Naive thymus-derived CD4-positive, alpha-beta T cell (primary cell): ENCODE results near the gene ATP11A. TPM values are rescaled to one million over a fixed set of nuclear protein-coding genes. Genes with fewer than 3 reads are reported as not detected.
A peak's percentile ranks its signal among the peaks of the same experiment; 100 is the strongest.

Experiments used
- ATAC-seq: fragments of 150-1000 bp; cut with Tn5 transposase; 2 replicates; pipeline ENCODE4 v1.10.0; 2021; ENCODE audit warnings: mild to moderate bottlenecking, moderate library complexity
- CTCF ChIA-PET: fragments of 350-600 bp; sonication (Branson Sonifier 250); formaldehyde crosslinking; loops from one replicate; lab custom pipeline; 2021; ENCODE audit warnings: antibody characterized with exemption; lab: Charles Lee
- POLR2A ChIA-PET: fragments of 350-600 bp; sonication (Branson Sonifier 250); formaldehyde crosslinking; loops from one replicate; lab custom pipeline; 2021; ENCODE audit warnings: antibody characterized with exemption, inconsistent platforms; lab: Charles Lee
- DNase-seq, 9 donors: peaks; one replicate each; pipeline versions ENCODE4 v3.0.0 to v3.0.0-alpha.2; 2020 to 2022; ENCODE audit warnings: mixed read lengths in 1 of 9
- H3K27ac ChIP-seq: one replicate; pipeline ENCODE4 v1.7.0; 2013; ENCODE audit warnings: mild to moderate bottlenecking, low read depth, low read length, moderate library complexity
- H3K27me3 ChIP-seq, 2 donors: one replicate each; pipeline ENCODE4 v1.7.0; 2013; ENCODE audit warnings: low read length in 2 of 2, mild to moderate bottlenecking in 2 of 2, moderate library complexity in 2 of 2; ENCODE audit not compliant: control insufficient read depth in 2 of 2, insufficient read depth in 2 of 2
- H3K36me3 ChIP-seq, 3 experiments: 1 replicate in 2 of 3; 2 replicates in 1 of 3; pipeline ENCODE4 v1.7.0; 2013; ENCODE audit warnings: low read length in 3 of 3, mild to moderate bottlenecking in 3 of 3, moderate library complexity in 1 of 3; ENCODE audit not compliant: insufficient read depth in 3 of 3, control insufficient read depth in 2 of 3
- H3K4me1 ChIP-seq, 2 donors: one replicate each; pipeline ENCODE4 v1.7.0; 2013; ENCODE audit warnings: low read length in 2 of 2, mild to moderate bottlenecking in 2 of 2, moderate library complexity in 1 of 2; ENCODE audit not compliant: control insufficient read depth in 2 of 2, insufficient read depth in 2 of 2
- H3K4me3 ChIP-seq: 2 replicates; pipeline ENCODE4 v1.7.0; 2013; ENCODE audit warnings: mild to moderate bottlenecking, low read length
- H3K9me3 ChIP-seq, 3 experiments: 1 replicate in 2 of 3; 2 replicates in 1 of 3; pipeline ENCODE4 v1.7.0; 2013; ENCODE audit warnings: low read length in 3 of 3; ENCODE audit not compliant: control insufficient read depth in 2 of 3
- H3K27ac Mint-ChIP-seq, 9 donors: one replicate each; pipeline ENCODE4 v1.8.0; 2020 to 2022; ENCODE audit warnings: mixed read lengths in 9 of 9, mild to moderate bottlenecking in 8 of 9, moderate library complexity in 5 of 9, inconsistent platforms in 2 of 9
- H3K27me3 Mint-ChIP-seq, 5 donors: one replicate each; pipeline ENCODE4 v1.8.0; 2021 to 2022; ENCODE audit warnings: mixed read lengths in 5 of 5, mild to moderate bottlenecking in 1 of 5
- H3K36me3 Mint-ChIP-seq, 5 donors: one replicate each; pipeline ENCODE4 v1.8.0; 2020 to 2022; ENCODE audit warnings: mixed read lengths in 5 of 5, mild to moderate bottlenecking in 3 of 5, inconsistent platforms in 1 of 5
- H3K4me1 Mint-ChIP-seq, 7 donors: one replicate each; pipeline ENCODE4 v1.8.0; 2020 to 2022; ENCODE audit warnings: mixed read lengths in 7 of 7, mild to moderate bottlenecking in 3 of 7, inconsistent platforms in 1 of 7
- H3K4me3 Mint-ChIP-seq, 10 donors: one replicate each; pipeline ENCODE4 v1.8.0; 2020 to 2022; ENCODE audit warnings: mild to moderate bottlenecking in 10 of 10, mixed read lengths in 10 of 10, moderate library complexity in 6 of 10, inconsistent platforms in 2 of 10
- H3K9me3 Mint-ChIP-seq, 11 donors: one replicate each; pipeline ENCODE4 v1.8.0; 2020 to 2022; ENCODE audit warnings: mixed read lengths in 11 of 11, mild to moderate bottlenecking in 4 of 11, inconsistent platforms in 1 of 11, moderate library complexity in 1 of 11
- intact Hi-C, 2 donors: fragments of 100-400 bp; cut with micrococcal nuclease; formaldehyde crosslinking; loops; one replicate each; pipeline ENCODE4 v1.15.1; 2023
- polyA plus RNA-seq, 2 donors: library from polyadenylated mRNA; unstranded; fragments of 300-500 nt; fragmentation: Illumina TruSeq; gene quantifications; one replicate each; pipeline ENCODE4 v1.2.3, GENCODE V29; 2021
- total RNA-seq, 6 experiments: library from RNA in 5 of 6; stranded (reverse) in 5 of 6; gene quantifications; 1 replicate in 5 of 6; 2 replicates in 1 of 6; pipeline ENCODE4 v1.2.3 and lab custom pipeline; 2021 to 2026

Gene ATP11A
- total and polyA plus RNA-seq, 7 experiments from 2014 or later: 4.3 to 111 (median 58.5) TPM

GRCh38 chr13:112809332-112810315 is 119.8 kb downstream of the ATP11A start:
- H3K27me3 Mint-ChIP-seq: no peaks in the 10 kb centered on the region
- peaks cover 0 to 5% (median 0%) of the 10 kb centered on the region in 11 donors for H3K9me3 Mint-ChIP-seq
- H3K9me3 ChIP-seq: no peaks in the 10 kb centered on the region
- CTCF ChIA-PET: no interaction called here
- no peaks in the 10 kb centered on the region for H3K4me1 ChIP-seq
- no peaks in the 10 kb centered on the region for H3K27me3 ChIP-seq
- H3K4me3 ChIP-seq: no peak overlapping the region
- DNase-seq (no peak), ATAC-seq (no peak)
- POLR2A ChIA-PET: no interaction called here
- H3K36me3 Mint-ChIP-seq: peaks cover 4 to 74% (median 31%) of the 10 kb centered on the region in 5 donors
- intact Hi-C loops: no loop called here
- H3K27ac Mint-ChIP-seq: no peak overlapping the region
- H3K27ac ChIP-seq: no peak overlapping the region
- H3K4me1 Mint-ChIP-seq: peaks cover 0 to 1% (median 0%) of the 10 kb centered on the region in 7 donors
- H3K4me3 Mint-ChIP-seq: no peak overlapping the region
- H3K36me3 ChIP-seq: peaks cover 0 to 64% (median 0%) of the 10 kb centered on the region in 3 experiments

GRCh38 chr13:112810608-112811007 is 120.8 kb downstream of the ATP11A start:
- CTCF ChIA-PET: no interaction called here
- Histone ChIP-seq H3K36me3 (peaks cover 0 to 71% (median 0%) of the 10 kb centered on the region in 3 experiments), H3K4me3 (no peak overlapping the region), H3K27me3 (no peaks in the 10 kb centered on the region), H3K4me1 (no peaks in the 10 kb centered on the region), H3K9me3 (no peaks in the 10 kb centered on the region), H3K27ac (no peak overlapping the region)
- Mint-ChIP-seq H3K27ac (no peak overlapping the region), H3K36me3 (peaks cover 10 to 74% (median 39%) of the 10 kb centered on the region in 5 donors), H3K9me3 (peaks cover 0 to 5% (median 0%) of the 10 kb centered on the region in 11 donors), H3K27me3 (no peaks in the 10 kb centered on the region), H3K4me3 (no peak overlapping the region), H3K4me1 (peaks cover 0 to 5% (median 0%) of the 10 kb centered on the region in 7 donors)
- intact Hi-C loops: no loop called here
- POLR2A ChIA-PET: no interaction called here
- ATAC-seq (no peak), DNase-seq (no peak)

GRCh38 chr13:112812306-112813055 is 122.6 kb downstream of the ATP11A start:
- Histone ChIP-seq H3K4me3 (no peak overlapping the region), H3K27ac (no peak overlapping the region), H3K36me3 (peaks cover 0 to 66% (median 0%) of the 10 kb centered on the region in 3 experiments), H3K4me1 (no peaks in the 10 kb centered on the region), H3K27me3 (no peaks in the 10 kb centered on the region), H3K9me3 (no peaks in the 10 kb centered on the region)
- DNase-seq (no peak), ATAC-seq (no peak)
- peaks cover 0 to 5% (median 0%) of the 10 kb centered on the region in 7 donors for H3K4me1 Mint-ChIP-seq
- H3K4me3 Mint-ChIP-seq: no peak overlapping the region
- no peaks in the 10 kb centered on the region for H3K27me3 Mint-ChIP-seq
- POLR2A ChIA-PET: no interaction called here
- intact Hi-C loops: no loop called here
- CTCF ChIA-PET: interaction anchor here (0.7 kb wide), 1 partner anchor 1930 kb away, joined by 3 read pairs; no protein-coding TSS in a partner anchor
- H3K27ac Mint-ChIP-seq: peak overlapping the region in 1 of 9 donors; percentile 14
- peaks cover 0 to 5% (median 0%) of the 10 kb centered on the region in 11 donors for H3K9me3 Mint-ChIP-seq
- peaks cover 10 to 72% (median 48%) of the 10 kb centered on the region in 5 donors for H3K36me3 Mint-ChIP-seq

GRCh38 chr13:112813552-112813951 is 123.7 kb downstream of the ATP11A start:
- H3K9me3 Mint-ChIP-seq: peaks cover 0 to 5% (median 0%) of the 10 kb centered on the region in 11 donors
- intact Hi-C loops: no loop called here

GRCh38 chr13:112814905-112815585 is 125.2 kb downstream of the ATP11A start:
- CTCF ChIA-PET: no interaction called here
- no peak overlapping the region for H3K27ac ChIP-seq
- DNase-seq (no peak), ATAC-seq (no peak)
- H3K27me3 ChIP-seq: no peaks in the 10 kb centered on the region
- Mint-ChIP-seq H3K4me3 (no peak overlapping the region), H3K36me3 (peaks cover 19 to 83% (median 58%) of the 10 kb centered on the region in 5 donors), H3K27me3 (no peaks in the 10 kb centered on the region), H3K27ac (peak overlapping the region in 2 of 9 donors; percentile 19 to 53), H3K9me3 (peaks cover 0 to 5% (median 0%) of the 10 kb centered on the region in 11 donors), H3K4me1 (peaks cover 0 to 5% (median 0%) of the 10 kb centered on the region in 7 donors)
- H3K9me3 ChIP-seq: no peaks in the 10 kb centered on the region
- H3K4me1 ChIP-seq: no peaks in the 10 kb centered on the region
- H3K4me3 ChIP-seq: no peak overlapping the region
- intact Hi-C loops: no loop called here
- POLR2A ChIA-PET: no interaction called here
- peaks cover 0 to 68% (median 0%) of the 10 kb centered on the region in 3 experiments for H3K36me3 ChIP-seq

More at GRCh38 chr13:112813552-112813951, 123.7 kb downstream of the ATP11A start:
- no peak overlapping the region for H3K4me3 Mint-ChIP-seq
- Histone ChIP-seq H3K4me3 (no peak overlapping the region), H3K9me3 (no peaks in the 10 kb centered on the region), H3K4me1 (no peaks in the 10 kb centered on the region), H3K36me3 (peaks cover 0 to 67% (median 0%) of the 10 kb centered on the region in 3 experiments), H3K27ac (no peak overlapping the region), H3K27me3 (no peaks in the 10 kb centered on the region)
- DNase-seq: no peak
- no peaks in the 10 kb centered on the region for H3K27me3 Mint-ChIP-seq
- no peak for ATAC-seq
- POLR2A ChIA-PET: no interaction called here
- H3K36me3 Mint-ChIP-seq: peaks cover 12 to 81% (median 56%) of the 10 kb centered on the region in 5 donors
- peaks cover 0 to 5% (median 0%) of the 10 kb centered on the region in 7 donors for H3K4me1 Mint-ChIP-seq
- H3K27ac Mint-ChIP-seq: no peak overlapping the region
- CTCF ChIA-PET: interaction anchor here (0.7 kb wide), 1 partner anchor 20 kb away, joined by 3 read pairs; no protein-coding TSS in a partner anchor

GRCh38 chr13:112815871-112816270 is 126.0 kb downstream of the ATP11A start:
- H3K27me3 Mint-ChIP-seq: no peaks in the 10 kb centered on the region
- no peak overlapping the region for H3K4me3 Mint-ChIP-seq
- ATAC-seq (no peak), DNase-seq (no peak)
- peaks cover 0 to 5% (median 0%) of the 10 kb centered on the region in 11 donors for H3K9me3 Mint-ChIP-seq
- intact Hi-C loops: no loop called here
- no peaks in the 10 kb centered on the region for H3K9me3 ChIP-seq
- no peaks in the 10 kb centered on the region for H3K27me3 ChIP-seq
- peaks cover 0 to 5% (median 0%) of the 10 kb centered on the region in 7 donors for H3K4me1 Mint-ChIP-seq
- peaks cover 19 to 84% (median 59%) of the 10 kb centered on the region in 5 donors for H3K36me3 Mint-ChIP-seq
- H3K27ac ChIP-seq: no peak overlapping the region
- H3K4me3 ChIP-seq: no peak overlapping the region
- H3K27ac Mint-ChIP-seq: no peak overlapping the region
- peaks cover 0 to 72% (median 3%) of the 10 kb centered on the region in 3 experiments for H3K36me3 ChIP-seq
- CTCF ChIA-PET: no interaction called here
- POLR2A ChIA-PET: no interaction called here
- H3K4me1 ChIP-seq: no peaks in the 10 kb centered on the region
